H1 (cell line): ENCODE measurements around the gene TRAPPC5.

ENCODE experiments used
- ATF3 ChIP-seq: IDR thresholded peaks from 2 replicates; pipeline ENCODE4 v1.6.1; 2011; ENCODE audit warnings: low read depth, mild to moderate bottlenecking, low read length; ENCODE audit not compliant: insufficient read depth
- BRCA1 ChIP-seq: IDR thresholded peaks from 2 replicates; pipeline ENCODE4 v1.6.1; 2012; ENCODE audit warnings: low read depth, low read length, improper control_type of control experiment
- CTCF ChIP-seq, 3 experiments: IDR thresholded peaks; 1 replicate in 2 of 3; 2 replicates in 1 of 3; pipeline versions ENCODE4 v1.5.1 to v1.6.1; 2011; ENCODE audit warnings: low read length in 3 of 3, mild to moderate bottlenecking in 3 of 3, inconsistent platforms in 2 of 3, low read depth in 1 of 3, moderate library complexity in 1 of 3; ENCODE audit not compliant: insufficient read depth in 1 of 3; ENCODE audit errors: control extremely low read depth in 1 of 3
- FOSL1 ChIP-seq: IDR thresholded peaks from 2 replicates; pipeline ENCODE4 v1.6.1; 2011; ENCODE audit warnings: mild to moderate bottlenecking, low read depth, low read length, moderate library complexity; ENCODE audit not compliant: insufficient read depth
- GABPA ChIP-seq: IDR thresholded peaks from 2 replicates; pipeline ENCODE4 v1.6.1; 2011; ENCODE audit warnings: mild to moderate bottlenecking, low read length, moderate library complexity, borderline replicate concordance; ENCODE audit not compliant: insufficient read depth
- POLR2A ChIP-seq, 2 experiments: IDR thresholded peaks; 1 replicate in 1 of 2; 2 replicates in 1 of 2; pipeline ENCODE4 v1.6.1; 2011; ENCODE audit warnings: low read depth in 2 of 2, low read length in 2 of 2, mild to moderate bottlenecking in 2 of 2; ENCODE audit errors: control extremely low read depth in 1 of 2
- RXRA ChIP-seq: IDR thresholded peaks from 2 replicates; pipeline ENCODE4 v1.6.1; 2011; ENCODE audit warnings: low read depth, mild to moderate bottlenecking, low read length, moderate library complexity; ENCODE audit not compliant: insufficient read depth
- TAF1 ChIP-seq: IDR thresholded peaks from 2 replicates; pipeline ENCODE4 v1.6.1; 2011; ENCODE audit warnings: mild to moderate bottlenecking, low read depth, low read length
- TEAD4 ChIP-seq: IDR thresholded peaks from 2 replicates; pipeline ENCODE4 v1.6.1; 2012; ENCODE audit warnings: low read depth, low read length, inconsistent platforms, mixed read lengths

GRCh38 chr19:7677669-7678311 lies 2.8 kb upstream of the TRAPPC5 start:
- no peak for TF ChIP-seq CTCF (IDR thresholded peaks at IDR 0.05; ENCODE audit: control extremely low read depth in 1 of 3, insufficient read depth in 1 of 3, low read depth in 1 of 3, low read length in 3 of 3)
- TF ChIP-seq TAF1 = no peak
- TF ChIP-seq TEAD4 = no peak
- no peak for TF ChIP-seq GABPA
- no peak for TF ChIP-seq ATF3
- no peak for TF ChIP-seq FOSL1
- TF ChIP-seq RXRA = no peak
- TF ChIP-seq POLR2A (IDR thresholded peaks at IDR 0.05; ENCODE audit: control extremely low read depth in 1 of 2, low read depth in 2 of 2, low read length in 2 of 2) = no peak
- TF ChIP-seq BRCA1 = no peak
